NCI-H1694 (cell line): ENCODE results near the gene USP35.
A peak's percentile ranks its signal among the peaks of the same experiment; 100 is the strongest.
"Not testable (repeated sequence)": the region's sequence is repeated elsewhere in the genome, so short reads cannot be mapped to it uniquely, and the experiment has no call there.

Experiments used
- DNase-seq: peaks from one replicate; lab custom pipeline; 2025; lab: John Stamatoyannopoulos, UW

The USP35 gene

GRCh38 chr11:78216571-78217287 lies 28.0 kb downstream of the USP35 start:
- no peak for DNase-seq

- DNase-seq: no peak
Measured at GRCh38 chr11:78217650-78218541, 29.2 kb downstream of the USP35 start.

DNA sequence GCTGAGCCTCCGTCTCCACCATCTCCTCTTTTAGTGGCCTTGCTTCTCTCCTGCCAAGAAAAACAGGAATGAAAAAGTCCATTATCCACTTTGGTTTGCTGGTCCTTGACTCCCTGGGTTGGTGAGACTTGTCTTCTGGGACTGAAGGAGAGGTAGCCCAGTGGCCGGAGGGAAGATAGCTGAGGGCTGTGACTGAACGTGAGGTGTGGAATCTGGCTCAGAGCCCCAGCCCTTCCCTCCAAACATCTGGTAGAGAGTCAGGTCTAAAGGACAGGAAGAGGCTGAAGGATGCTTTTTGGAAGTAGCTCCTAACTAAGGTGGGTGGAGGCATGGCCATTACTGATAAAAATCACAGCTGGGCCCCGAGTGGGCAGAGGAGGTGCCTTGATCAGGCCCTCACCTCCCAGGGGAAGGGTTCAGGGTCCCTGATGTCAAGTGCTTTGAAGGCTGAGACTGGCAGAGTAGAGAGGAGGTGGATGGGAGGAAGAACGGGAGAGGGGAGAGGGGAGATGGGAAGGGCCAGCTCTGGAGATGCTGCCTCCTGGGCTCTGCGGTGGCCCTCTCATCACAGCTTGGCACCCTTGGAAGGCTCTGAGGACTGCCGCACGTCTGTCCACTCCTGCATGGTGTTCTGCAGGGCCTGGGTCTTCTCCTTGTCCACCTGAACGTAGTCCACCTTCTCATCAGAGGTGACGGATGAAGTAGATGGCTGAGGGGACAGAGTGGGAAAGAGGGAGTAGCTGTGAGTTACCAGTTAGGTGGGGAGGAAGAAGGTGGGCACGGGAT lies 30.2 kb downstream of the USP35 start:
- DNase-seq: no peak

DNA sequence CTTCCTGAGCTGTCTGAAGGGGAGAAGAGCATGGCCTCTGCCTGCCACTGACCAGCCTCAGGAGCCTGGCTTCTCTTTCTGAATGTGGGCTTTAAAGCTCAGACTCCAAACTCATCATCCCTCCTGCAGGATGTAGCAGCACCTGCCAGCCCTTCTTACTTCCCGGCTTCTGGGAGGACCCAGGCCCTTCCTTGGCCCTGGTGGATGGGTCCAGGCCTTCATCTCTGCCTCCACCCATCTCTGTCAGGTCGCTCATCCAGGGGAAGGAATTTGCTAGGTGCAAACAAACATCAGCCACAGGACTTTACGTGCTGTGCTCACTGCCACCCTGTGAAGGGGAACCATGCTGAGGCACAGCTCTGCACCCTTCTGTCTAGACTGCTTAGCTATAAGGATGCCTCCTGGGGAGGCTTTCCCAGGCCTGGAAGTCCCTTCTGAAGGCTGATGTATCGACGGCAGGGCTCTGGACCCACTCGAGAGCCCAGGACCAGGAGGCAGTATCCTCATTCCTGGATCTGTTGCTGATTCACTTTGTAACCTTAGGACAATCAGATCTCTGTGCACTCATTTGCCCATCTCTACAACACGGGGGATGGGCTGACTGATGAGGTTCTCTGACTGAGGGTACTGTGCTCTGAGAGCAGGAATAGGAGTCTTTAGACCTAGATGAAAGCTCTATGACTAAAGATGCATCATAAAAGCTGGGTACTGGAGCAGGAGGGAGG lies 30.9 kb downstream of the USP35 start:
- DNase-seq: no peak

- no peak for DNase-seq
Measured at GRCh38 chr11:78220218-78221157, 31.8 kb downstream of the USP35 start.

DNA sequence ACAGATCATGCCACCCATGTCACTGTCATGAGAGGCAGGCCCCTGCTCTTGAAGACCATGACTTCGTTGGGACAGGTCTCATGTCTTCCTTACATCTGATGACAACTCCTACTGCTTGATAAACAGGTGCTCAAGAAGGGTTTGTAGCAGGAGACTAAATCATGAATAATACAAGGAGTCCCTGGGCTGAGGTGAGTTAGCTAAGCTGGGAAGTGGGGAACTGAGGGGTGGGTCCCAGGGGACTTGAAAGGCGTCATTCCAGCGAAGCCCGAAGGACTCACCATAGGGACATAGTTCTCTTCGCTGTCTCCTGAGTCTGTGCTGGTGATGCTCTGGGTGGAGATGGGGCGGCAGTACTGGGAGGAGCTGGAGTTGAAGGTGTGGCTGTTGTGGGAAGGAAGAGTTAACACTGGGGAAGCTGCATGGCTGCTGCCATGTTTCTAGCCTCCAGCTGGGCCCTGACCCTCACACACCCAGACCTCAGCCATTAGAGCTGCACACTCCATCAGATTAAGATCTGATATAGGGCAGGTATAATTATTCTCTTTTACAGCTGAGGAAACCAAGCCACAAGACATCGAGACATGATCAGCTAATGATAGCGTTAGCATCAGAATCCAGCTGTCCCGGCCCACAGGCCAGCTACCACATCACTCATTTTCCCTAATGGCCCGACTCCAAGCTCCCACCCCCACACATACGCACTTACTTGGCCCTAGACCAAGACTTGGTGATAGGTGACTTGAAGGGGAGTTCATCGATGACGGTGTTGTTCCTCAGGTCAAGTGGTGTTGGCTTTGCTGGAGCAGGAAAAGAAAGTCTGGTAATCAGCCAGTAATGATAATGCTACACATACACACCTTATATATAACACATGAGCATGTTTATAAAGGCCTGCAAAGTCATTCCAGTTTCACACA lies 32.9 kb downstream of the USP35 start:
- DNase-seq: no peak

DNA sequence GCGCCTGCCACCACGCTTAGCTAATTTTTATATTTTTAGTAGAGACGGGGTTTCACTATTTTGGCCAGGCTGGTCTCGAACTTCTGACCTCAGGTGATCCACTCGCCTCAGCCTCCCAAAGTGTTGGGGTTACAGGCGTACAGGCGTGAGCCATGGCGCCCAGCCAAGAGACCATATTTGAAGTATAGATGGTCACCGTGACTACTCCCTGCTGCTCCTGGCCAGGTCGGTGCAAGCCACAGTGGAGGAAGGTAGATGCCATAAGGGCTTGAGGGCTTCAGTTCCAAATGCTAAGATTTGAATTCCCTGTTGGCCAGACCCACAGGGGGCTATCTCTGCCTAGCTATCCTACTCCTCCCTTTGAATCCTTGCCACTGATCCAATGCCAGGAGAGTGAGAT lies 34.0 kb downstream of the USP35 start:
- DNase-seq: not testable (repeated sequence)

DNA sequence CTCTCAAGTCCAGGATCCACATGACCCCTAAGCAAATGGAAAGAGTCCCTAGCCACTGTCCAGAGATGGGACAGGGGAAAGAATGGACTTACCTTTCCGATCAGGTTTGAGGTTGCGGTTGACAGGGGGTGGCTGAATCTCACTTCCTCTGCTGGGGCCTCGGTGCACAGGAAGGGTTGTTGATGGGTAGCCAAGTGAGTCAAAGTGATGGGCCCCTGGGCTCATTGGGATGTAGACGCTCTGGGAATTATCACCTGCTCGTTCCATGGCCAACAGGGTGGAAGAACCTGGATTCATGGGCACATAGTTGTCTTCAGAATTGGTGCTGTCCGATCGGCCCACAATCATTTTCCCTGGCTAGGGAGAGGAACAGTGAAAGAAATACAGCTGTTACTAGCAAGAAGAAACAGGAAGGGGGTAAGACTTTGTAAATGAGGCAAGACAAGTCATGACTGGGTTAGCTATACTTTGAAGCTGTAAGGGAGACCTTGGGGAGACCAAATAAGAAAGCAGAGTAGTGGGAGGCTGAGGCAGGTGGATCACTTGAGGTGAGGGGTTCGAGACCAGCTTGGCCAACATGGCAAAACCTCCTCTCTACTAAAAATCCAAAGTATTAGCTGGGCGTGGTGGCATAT lies 34.7 kb downstream of the USP35 start:
- no peak for DNase-seq

- no peak for DNase-seq
Measured at GRCh38 chr11:78224506-78224905, 35.8 kb downstream of the USP35 start.

GRCh38 chr11:78224906-78225420 lies 36.2 kb downstream of the USP35 start:
- no peak for DNase-seq

- DNase-seq: no peak
Measured at GRCh38 chr11:78226684-78227680, 38.3 kb downstream of the USP35 start.

GRCh38 chr11:78227921-78228320 lies 39.2 kb downstream of the USP35 start:
- no peak for DNase-seq

DNA sequence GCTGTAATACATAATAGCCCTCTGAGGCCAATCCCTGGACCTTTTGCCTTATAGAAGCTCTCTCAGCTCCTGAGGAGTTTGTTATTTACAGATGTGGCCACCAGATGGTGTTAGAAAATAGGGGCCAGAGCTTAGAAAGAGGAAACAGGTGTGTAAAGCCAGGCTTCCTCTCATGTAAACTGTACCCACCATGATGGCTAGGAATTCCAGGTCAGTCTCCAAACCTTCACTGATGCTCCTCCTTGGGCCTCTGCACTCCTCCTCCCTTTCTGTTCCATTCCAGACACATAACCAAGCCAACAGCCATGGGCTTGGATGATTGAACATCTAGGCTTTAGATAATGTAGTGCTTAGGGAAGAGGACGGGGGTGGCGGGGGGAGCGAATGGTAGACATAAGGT lies 39.7 kb downstream of the USP35 start:
- peak; percentile 17 for DNase-seq

DNA sequence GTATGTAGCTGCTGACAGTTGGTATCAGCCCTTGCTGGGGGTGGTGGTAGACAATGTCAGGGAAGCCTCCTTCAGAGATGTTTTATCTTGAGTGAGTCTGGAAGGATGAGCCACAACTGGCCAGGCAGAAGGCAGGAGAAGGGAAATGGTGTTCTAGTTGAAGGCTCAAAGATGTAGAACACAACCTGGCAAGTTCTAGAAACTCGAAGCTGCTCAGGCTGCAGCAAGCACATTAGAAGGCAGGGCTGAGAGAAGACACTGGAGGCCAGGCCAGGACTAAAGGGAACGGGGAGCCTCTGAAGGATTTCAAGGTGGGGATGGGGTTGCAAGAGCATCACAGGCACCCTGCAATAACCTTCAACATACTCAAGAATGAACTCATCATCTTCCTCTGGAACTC lies 40.4 kb downstream of the USP35 start:
- no peak for DNase-seq

- DNase-seq: no peak
Measured at GRCh38 chr11:78230161-78230877, 41.6 kb downstream of the USP35 start.

- DNase-seq: no peak
Measured at GRCh38 chr11:78231962-78232501, 43.3 kb downstream of the USP35 start.

DNA sequence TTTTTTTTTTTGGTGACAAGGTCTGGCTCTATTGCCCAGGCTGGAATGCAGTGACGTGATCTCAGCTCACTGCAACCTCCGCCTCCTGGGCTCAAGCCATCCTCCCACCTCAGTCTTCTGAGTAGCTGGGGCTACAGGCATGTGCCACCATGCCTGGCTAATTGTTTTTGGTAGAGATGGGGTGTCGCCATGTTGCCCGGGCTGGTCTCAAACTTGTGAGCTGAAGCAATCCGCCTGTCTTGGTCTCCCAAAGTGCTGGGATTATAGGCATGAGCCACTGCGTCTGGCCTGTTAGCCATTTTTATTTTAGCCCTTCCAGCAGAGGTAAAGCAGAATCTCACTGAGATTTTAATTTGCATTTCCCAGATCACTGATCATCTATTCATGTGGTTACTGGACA lies 44.3 kb downstream of the USP35 start:
- not testable (repeated sequence) for DNase-seq
